ENCODE data around the gene C11orf65. TPM values are rescaled to one million over a fixed set of nuclear protein-coding genes. Genes with fewer than 3 reads are reported as not detected.

Gene C11orf65
- polyA plus RNA-seq (2012; ENCODE audit: insufficient read length, low read depth) = 0.46 TPM

GRCh38 chr11:108467091-108467823 lies at the start of gene C11orf65:
C11orf65 (minus strand) TSS chr11:108467529; CDS start chr11:108461559, 5,970 bp downstream.
- peak; percentile 36 for TF ChIP-seq FOXP2 (optimal IDR thresholded peaks at IDR 0.05; ENCODE audit: borderline replicate concordance, extremely low read depth, extremely low read length, insufficient read depth)
- peak in 1 of 2 experiments; percentile 47; a peak in 1 of 4 replicates for TF ChIP-seq REST (IDR thresholded peaks at IDR 0.05; ENCODE audit: insufficient read depth in 1 of 2, low read depth in 2 of 2, low read length in 2 of 2)
- peak; percentile 77; the same call in 1 of the 2 replicates for TF ChIP-seq SIN3A (IDR thresholded peaks at IDR 0.05; ENCODE audit: borderline replicate concordance, insufficient read depth, low read length)
- TF ChIP-seq TAF1 (IDR thresholded peaks at IDR 0.05; ENCODE audit: borderline replicate concordance, insufficient read depth, low read length) = peak; percentile 70; the same call in 1 of the 2 replicates
- peak; percentile 99 for TF ChIP-seq POLR2AphosphoS5 (IDR thresholded peaks at IDR 0.05; ENCODE audit: low read depth, low read length)

- TF ChIP-seq REST (IDR thresholded peaks at IDR 0.05; ENCODE audit: insufficient read depth in 1 of 2, low read depth in 2 of 2, low read length in 2 of 2) (no peak), SIN3A (IDR thresholded peaks at IDR 0.05; ENCODE audit: borderline replicate concordance, insufficient read depth, low read length) (no peak)
Measured at GRCh38 chr11:108516125-108516524, 48.8 kb upstream of the C11orf65 start.

- no peak for TF ChIP-seq REST (IDR thresholded peaks at IDR 0.05; ENCODE audit: insufficient read depth in 1 of 2, low read depth in 2 of 2, low read length in 2 of 2)
- no peak for TF ChIP-seq POLR2AphosphoS5 (IDR thresholded peaks at IDR 0.05; ENCODE audit: low read depth, low read length)
- TF ChIP-seq TAF1 (IDR thresholded peaks at IDR 0.05; ENCODE audit: borderline replicate concordance, insufficient read depth, low read length) = no peak
Measured at GRCh38 chr11:108512708-108513107, 45.4 kb upstream of the C11orf65 start.

DNA sequence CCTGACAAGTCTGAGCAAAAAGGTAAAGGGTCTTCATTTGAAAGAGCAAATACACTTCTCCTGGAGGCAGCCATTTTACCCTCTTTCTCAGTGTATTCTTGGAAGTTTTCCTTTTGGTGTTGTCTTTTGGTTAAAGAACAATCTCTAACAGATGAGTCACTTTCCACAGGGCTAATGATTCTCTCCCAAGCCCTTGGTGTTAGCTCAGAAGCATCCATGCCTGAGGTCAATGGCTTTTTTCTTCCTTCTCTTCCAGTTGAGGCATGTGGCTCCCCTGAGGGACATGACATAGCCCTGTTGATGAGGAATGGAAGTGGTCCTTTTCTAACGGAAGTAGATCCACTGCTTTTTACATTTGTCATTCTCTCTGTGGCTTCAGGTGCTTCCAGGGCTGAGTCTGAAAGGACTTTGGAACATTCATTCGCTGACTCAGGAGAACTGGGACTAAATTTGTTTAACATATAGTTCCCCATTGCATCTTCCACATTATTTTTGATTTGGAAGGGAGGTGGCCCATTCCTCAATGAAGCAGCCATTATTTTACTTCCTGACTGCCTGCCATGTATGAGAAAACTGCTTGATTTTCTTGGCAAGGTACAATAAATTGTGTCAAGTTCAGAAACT lies 44.6 kb upstream of the C11orf65 start:
- TF ChIP-seq POLR2AphosphoS5 (IDR thresholded peaks at IDR 0.05; ENCODE audit: low read depth, low read length) (no peak), FOXP2 (optimal IDR thresholded peaks at IDR 0.05; ENCODE audit: borderline replicate concordance, extremely low read depth, extremely low read length, insufficient read depth) (no peak), SIN3A (IDR thresholded peaks at IDR 0.05; ENCODE audit: borderline replicate concordance, insufficient read depth, low read length) (no peak), REST (IDR thresholded peaks at IDR 0.05; ENCODE audit: insufficient read depth in 1 of 2, low read depth in 2 of 2, low read length in 2 of 2) (no peak), TAF1 (IDR thresholded peaks at IDR 0.05; ENCODE audit: borderline replicate concordance, insufficient read depth, low read length) (no peak)

Data from PFSK-1 (cell line).